ENCODE measurements around the gene TMEM236.

- TF ChIP-seq CTCF (IDR thresholded peaks at IDR 0.05; ENCODE audit: low read depth, low read length) (no peak), MYC (IDR thresholded peaks at IDR 0.05; ENCODE audit: low read depth, low read length) (no peak)
These were observed 22.4 kb upstream of the TMEM236 start for GRCh38 chr10:17729630-17730029.

All from NB4 (cell line).